ENCODE measurements around the gene OLIG1.

OLIG1 gene

GRCh38 chr21:33063907-33064622, 5.9 kb upstream of the OLIG1 start:
- DNase-seq: no peak

GRCh38 chr21:33064623-33065390, 5.1 kb upstream of the OLIG1 start:
- DNase-seq: no peak

- DNase-seq: no peak
These were observed 2.9 kb upstream of the OLIG1 start for GRCh38 chr21:33067043-33067442.

GRCh38 chr21:33067457-33067856, 2.5 kb upstream of the OLIG1 start:
- no peak for DNase-seq

GRCh38 chr21:33069243-33069642, 698 bp upstream of the OLIG1 start:
- DNase-seq: no peak

GRCh38 chr21:33069645-33069993, 322 bp upstream of the OLIG1 start:
- no peak for DNase-seq

GRCh38 chr21:33070744-33070997, 730 bp downstream of the OLIG1 start:
- no peak for DNase-seq

GRCh38 chr21:33070998-33071769, 1.2 kb downstream of the OLIG1 start:
- DNase-seq: no peak

- peak; percentile 13 for DNase-seq
These were observed 1.9 kb downstream of the OLIG1 start for GRCh38 chr21:33071770-33072306.

GRCh38 chr21:33073636-33074035, 3.7 kb downstream of the OLIG1 start:
- DNase-seq: no peak

- DNase-seq: no peak
These were observed 5.2 kb downstream of the OLIG1 start for GRCh38 chr21:33075128-33075527.

- no peak for DNase-seq
These were observed 5.8 kb downstream of the OLIG1 start for GRCh38 chr21:33075596-33076195.

- no peak for DNase-seq
These were observed 6.8 kb downstream of the OLIG1 start for GRCh38 chr21:33076600-33077329.

GRCh38 chr21:33078907-33079582, 9.1 kb downstream of the OLIG1 start:
- no peak for DNase-seq

- DNase-seq: no peak
These were observed 10.4 kb downstream of the OLIG1 start for GRCh38 chr21:33080376-33080775.

GRCh38 chr21:33080776-33081175, 10.8 kb downstream of the OLIG1 start:
- DNase-seq: no peak

- DNase-seq: no peak
These were observed 18.4 kb downstream of the OLIG1 start for GRCh38 chr21:33088384-33088783.

GRCh38 chr21:33089395-33090119, 19.6 kb downstream of the OLIG1 start:
- no peak for DNase-seq

- no peak for DNase-seq
These were observed 26.5 kb downstream of the OLIG1 start for GRCh38 chr21:33096426-33096825.

GRCh38 chr21:33099131-33099530, 29.2 kb downstream of the OLIG1 start:
- no peak for DNase-seq

- DNase-seq: no peak
These were observed 31.5 kb downstream of the OLIG1 start for GRCh38 chr21:33101300-33101911.

All from NCI-H2227 treated with DMSO at 0.1 percent for 48 hours (cell line).